ENCODE measurements around the gene CYP3A5. TPM values are rescaled to one million over a fixed set of nuclear protein-coding genes. Genes with fewer than 3 reads are reported as not detected.
"Not testable (repeated sequence)": the region's sequence is repeated elsewhere in the genome, so short reads cannot be mapped to it uniquely, and the experiment has no call there.

CYP3A5 gene
- total RNA-seq, 1 donor from 2014 or later, result 15.5 TPM

DNA sequence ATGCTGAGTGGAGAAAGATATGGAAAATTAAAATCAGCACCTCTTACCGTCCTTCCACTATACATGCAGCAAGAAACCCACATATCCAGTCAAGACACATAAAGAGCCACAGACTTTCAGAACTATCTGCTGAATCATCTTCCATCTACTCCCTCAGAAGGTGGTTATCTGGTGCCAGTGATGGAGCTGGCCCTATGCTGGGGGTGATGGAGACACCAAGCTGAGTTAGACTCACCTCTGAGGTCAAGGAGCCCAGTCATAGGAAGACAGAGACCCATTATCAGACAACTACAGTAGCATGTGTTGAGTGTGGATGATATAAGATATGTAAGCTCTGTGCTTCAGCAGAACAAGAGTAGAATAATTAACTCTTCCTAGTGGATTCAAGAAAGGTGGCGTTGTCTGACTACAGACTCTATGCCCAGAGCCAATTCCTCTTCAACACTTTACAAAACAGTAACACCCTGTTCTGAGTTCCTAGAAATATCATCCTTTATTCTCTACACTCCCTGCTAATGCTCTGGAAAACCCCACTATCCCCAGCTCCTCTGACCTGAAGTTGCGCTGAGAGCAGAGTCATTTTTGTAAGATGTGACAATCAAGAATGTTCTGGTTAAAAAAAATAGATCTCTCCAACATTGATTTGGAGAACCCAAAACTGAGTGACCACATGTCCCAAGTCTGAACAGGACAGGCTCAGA is 14.3 kb downstream of the CYP3A5 start:
- Histone ChIP-seq H3K27ac (no peak overlapping the region), H3K4me3 (no peak overlapping the region), H3K9me3 (no peaks in the 10 kb centered on the region), H3K36me3 (peaks cover 39% of the 10 kb centered on the region), H3K27me3 (ENCODE audit: low read depth) (no peaks in the 10 kb centered on the region), H3K4me1 (no peaks in the 10 kb centered on the region)
- ATAC-seq (no peak), DNase-seq (no peak)
- intact Hi-C loops (cut with DNase I), result no loop called here
- TF ChIP-seq, protein P1, sequence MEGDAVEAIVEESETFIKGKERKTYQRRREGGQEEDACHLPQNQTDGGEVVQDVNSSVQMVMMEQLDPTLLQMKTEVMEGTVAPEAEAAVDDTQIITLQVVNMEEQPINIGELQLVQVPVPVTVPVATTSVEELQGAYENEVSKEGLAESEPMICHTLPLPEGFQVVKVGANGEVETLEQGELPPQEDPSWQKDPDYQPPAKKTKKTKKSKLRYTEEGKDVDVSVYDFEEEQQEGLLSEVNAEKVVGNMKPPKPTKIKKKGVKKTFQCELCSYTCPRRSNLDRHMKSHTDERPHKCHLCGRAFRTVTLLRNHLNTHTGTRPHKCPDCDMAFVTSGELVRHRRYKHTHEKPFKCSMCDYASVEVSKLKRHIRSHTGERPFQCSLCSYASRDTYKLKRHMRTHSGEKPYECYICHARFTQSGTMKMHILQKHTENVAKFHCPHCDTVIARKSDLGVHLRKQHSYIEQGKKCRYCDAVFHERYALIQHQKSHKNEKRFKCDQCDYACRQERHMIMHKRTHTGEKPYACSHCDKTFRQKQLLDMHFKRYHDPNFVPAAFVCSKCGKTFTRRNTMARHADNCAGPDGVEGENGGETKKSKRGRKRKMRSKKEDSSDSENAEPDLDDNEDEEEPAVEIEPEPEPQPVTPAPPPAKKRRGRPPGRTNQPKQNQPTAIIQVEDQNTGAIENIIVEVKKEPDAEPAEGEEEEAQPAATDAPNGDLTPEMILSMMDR (IDR thresholded peaks at IDR 0.05), result no peak

DNA sequence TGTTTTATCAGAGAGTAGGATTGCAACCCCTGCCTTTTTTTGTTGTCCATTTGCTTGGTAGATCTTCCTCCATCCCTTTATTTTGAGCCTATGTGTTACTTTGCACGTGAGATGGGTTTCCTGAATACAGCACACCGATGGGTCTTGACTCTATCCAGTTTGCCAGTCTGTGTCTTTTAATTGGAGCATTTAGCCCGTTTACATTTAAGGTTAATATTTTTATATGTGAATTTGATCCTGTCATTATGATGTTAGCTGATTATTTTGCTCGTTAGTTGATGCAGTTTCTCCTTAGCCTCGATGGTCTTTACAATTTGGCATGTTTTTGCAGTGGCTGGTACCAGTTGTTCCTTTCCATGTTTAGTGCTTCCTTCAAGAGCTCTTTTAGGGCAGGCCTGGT is 21.9 kb downstream of the CYP3A5 start:
- intact Hi-C loops (cut with DNase I); DNase-seq: not testable (repeated sequence)

DNA sequence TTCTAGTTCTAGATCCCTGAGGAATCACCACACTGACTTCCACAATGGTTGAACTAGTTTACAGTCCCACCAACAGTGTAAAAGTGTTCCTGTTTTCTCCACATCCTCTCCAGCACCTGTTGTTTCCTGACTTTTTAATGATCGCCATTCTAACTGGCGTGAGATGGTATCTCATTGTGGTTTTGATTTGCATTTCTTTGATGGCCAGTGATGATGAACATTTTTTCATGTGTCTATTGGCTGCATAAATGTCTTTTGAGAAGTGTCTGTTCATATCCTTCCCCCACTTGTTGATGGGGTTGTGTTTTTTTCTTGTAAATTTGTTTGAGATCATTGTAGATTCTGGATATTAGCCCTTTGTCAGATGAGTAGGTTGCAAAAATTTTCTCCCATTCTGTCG is 25.2 kb downstream of the CYP3A5 start:
- H3K27me3 ChIP-seq (ENCODE audit: low read depth); H3K36me3 ChIP-seq; intact Hi-C loops (cut with DNase I); ATAC-seq; H3K4me3 ChIP-seq; H3K4me1 ChIP-seq; H3K27ac ChIP-seq; H3K9me3 ChIP-seq; DNase-seq: not testable (repeated sequence)

More for the DNA sequence above, 21.9 kb downstream of the CYP3A5 start:
- not testable (repeated sequence) for H3K9me3 ChIP-seq; H3K27me3 ChIP-seq (ENCODE audit: low read depth); ATAC-seq; H3K4me1 ChIP-seq; H3K27ac ChIP-seq; H3K4me3 ChIP-seq
- peaks cover 27% of the 10 kb centered on the region for H3K36me3 ChIP-seq

DNA sequence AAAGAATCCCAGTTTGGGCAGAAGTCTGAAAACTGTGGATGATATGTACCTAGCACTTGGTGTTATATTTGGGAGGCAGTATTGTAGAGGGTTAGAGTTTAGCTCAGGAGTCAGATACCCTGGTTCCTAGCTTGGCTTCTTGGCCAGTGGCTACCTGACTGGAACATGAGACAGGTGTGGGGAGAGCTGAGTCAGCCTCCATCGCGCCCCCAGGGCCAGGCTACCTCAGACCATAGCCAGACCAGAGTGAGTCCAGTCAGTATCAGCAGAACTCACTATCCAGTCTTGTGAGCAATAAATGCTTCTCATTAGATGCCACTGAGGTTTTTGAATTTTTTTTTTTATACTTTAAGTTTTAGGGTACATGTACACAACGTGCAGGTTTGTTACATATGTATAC is 26.0 kb downstream of the CYP3A5 start:
- TF ChIP-seq, protein P1 (IDR thresholded peaks at IDR 0.05), result no peak
- intact Hi-C loops (cut with DNase I), result no loop called here
- Histone ChIP-seq H3K9me3 (peaks cover 2% of the 10 kb centered on the region), H3K36me3 (no peaks in the 10 kb centered on the region), H3K4me3 (no peak overlapping the region), H3K4me1 (no peaks in the 10 kb centered on the region), H3K27ac (no peak overlapping the region), H3K27me3 (ENCODE audit: low read depth) (no peaks in the 10 kb centered on the region)
- ATAC-seq (no peak), DNase-seq (no peak)

DNA sequence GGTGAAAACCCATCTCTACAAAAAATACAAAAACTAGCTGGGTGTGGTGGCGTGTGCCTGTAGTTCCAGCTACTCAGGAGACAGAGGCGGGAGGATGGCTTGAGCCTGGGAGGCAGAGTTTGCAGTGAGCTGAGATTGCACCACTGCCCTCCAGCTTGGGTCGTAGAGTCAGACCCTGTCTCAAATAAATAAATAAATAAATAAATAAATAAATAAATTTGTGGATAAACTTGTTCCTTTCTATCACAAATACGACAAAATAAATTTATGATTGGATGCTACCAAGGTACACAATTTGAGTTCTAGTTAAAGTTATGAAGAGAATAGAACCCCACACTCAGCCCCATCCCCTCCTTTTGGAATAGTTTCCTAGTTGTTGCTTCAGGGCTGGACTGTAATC is 26.5 kb downstream of the CYP3A5 start:
- H3K27ac ChIP-seq; intact Hi-C loops (cut with DNase I); H3K4me1 ChIP-seq; H3K9me3 ChIP-seq; DNase-seq; ATAC-seq; H3K27me3 ChIP-seq (ENCODE audit: low read depth); H3K36me3 ChIP-seq; H3K4me3 ChIP-seq: not testable (repeated sequence)

DNA sequence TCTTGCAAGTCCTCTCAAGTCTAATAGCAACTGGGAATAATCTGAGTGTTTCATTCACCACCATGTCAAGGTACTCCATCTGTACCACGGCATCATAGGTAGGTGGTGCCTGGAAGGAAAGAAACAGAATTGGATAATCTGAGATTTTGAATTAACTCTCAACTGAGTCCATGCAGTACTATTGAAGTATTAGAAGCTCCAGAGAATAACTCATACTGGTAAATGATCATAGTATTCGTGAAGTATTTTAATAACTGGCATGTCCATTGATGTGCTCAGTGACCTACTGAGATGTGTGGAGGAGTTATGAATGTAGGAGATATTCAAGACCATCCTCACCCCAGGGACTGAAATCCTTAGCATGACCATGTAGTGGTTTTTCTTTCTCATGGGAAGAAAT is 27.1 kb downstream of the CYP3A5 start:
- ATAC-seq (no peak), DNase-seq (no peak)
- Histone ChIP-seq H3K27ac (no peak overlapping the region), H3K4me3 (no peak overlapping the region), H3K27me3 (ENCODE audit: low read depth) (no peaks in the 10 kb centered on the region), H3K36me3 (no peaks in the 10 kb centered on the region), H3K4me1 (no peaks in the 10 kb centered on the region), H3K9me3 (peaks cover 2% of the 10 kb centered on the region)
- intact Hi-C loops (cut with DNase I), result no loop called here
- TF ChIP-seq, protein P1 (IDR thresholded peaks at IDR 0.05), result no peak

DNA sequence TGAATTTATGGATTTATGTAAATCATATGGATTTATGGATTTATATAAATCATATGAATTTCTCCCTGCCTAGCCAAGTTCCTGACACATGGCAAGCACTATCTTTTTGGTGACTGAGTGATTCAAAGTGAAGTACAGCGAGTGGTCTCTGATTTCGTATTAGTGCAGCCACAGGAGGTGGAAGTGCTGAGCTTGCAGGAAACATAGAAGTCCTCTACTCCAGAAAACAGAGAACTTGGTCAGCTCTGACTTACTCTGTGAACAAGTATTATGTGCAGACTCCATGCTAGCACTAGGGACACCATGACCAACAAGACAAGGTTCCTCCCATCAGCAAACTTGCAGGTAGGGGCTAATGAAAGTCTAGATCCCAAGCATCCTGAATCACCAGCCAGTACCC is 28.5 kb downstream of the CYP3A5 start:
- TF ChIP-seq, protein P1 (IDR thresholded peaks at IDR 0.05), result no peak
- Histone ChIP-seq H3K4me3 (no peak overlapping the region), H3K4me1 (no peaks in the 10 kb centered on the region), H3K27me3 (ENCODE audit: low read depth) (no peaks in the 10 kb centered on the region), H3K27ac (no peak overlapping the region), H3K36me3 (no peaks in the 10 kb centered on the region), H3K9me3 (peaks cover 2% of the 10 kb centered on the region)
- DNase-seq (no peak), ATAC-seq (no peak)
- intact Hi-C loops (cut with DNase I), result no loop called here
